MM.1S (cell line): ENCODE measurements around the gene GALNT9.

Source experiments
- CTCF ChIP-seq: fragments of 300-600 bp; sonication (generic); IDR thresholded peaks from 2 replicates; pipeline ENCODE4 v1.5.1; 2016; ENCODE audit warnings: antibody characterized with exemption, low read length, mixed read lengths
- EZH2 ChIP-seq: fragments of 300-600 bp; sonication (generic); optimal IDR thresholded peaks from 2 replicates; pipeline ENCODE3; 2017; ENCODE audit warnings: low read depth, mild to moderate bottlenecking, antibody characterized with exemption, low read length, mixed read lengths

GRCh38 chr12:132190834-132191500 lies 138.4 kb downstream of the GALNT9 start:
- no peak for TF ChIP-seq CTCF
- no peak for TF ChIP-seq EZH2
